Measurements from ENCODE around the gene GLT8D1.
"Not testable (repeated sequence)": the region's sequence is repeated elsewhere in the genome, so short reads cannot be mapped to it uniquely, and the experiment has no call there.

GLT8D1 gene

GRCh38 chr3:52705688-52706686 is at the start of gene GLT8D1, which contains the start of gene SPCS1:
TSS of gene GLT8D1 (minus strand) at chr3:52705791. CDS start at chr3:52700460, 5,331 bp downstream.
TSS of gene SPCS1 (plus strand) at chr3:52706106. CDS start at chr3:52706247, 141 bp downstream.
- intact Hi-C loops (cut with DNase I) = no loop called here

DNA sequence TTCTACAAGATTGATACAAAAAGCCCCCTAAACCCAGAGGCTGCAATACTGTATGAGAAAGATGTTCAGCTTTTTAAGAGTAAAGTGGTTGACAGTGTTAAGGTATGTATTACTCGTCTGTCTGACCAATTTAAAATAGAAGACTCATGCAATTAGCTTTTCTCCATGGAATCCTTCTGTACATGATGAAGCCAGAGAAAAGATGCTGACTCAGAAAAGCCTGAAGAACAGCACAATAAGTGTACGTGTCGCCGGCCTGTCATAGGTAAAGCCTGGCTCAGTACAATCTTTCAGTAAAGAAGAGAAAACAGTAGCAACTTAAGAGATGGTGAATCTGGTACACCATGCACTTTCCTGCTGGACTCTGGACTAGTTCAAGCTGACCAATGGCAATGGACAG is 48.8 kb upstream of the GLT8D1 start:
- DNase-seq = no peak
- intact Hi-C loops (cut with DNase I) = no loop called here

More at GRCh38 chr3:52705688-52706686, at the start of gene GLT8D1, which contains the start of gene SPCS1:
- DNase-seq = peak; percentile 74 to 95 (median 90)

DNA sequence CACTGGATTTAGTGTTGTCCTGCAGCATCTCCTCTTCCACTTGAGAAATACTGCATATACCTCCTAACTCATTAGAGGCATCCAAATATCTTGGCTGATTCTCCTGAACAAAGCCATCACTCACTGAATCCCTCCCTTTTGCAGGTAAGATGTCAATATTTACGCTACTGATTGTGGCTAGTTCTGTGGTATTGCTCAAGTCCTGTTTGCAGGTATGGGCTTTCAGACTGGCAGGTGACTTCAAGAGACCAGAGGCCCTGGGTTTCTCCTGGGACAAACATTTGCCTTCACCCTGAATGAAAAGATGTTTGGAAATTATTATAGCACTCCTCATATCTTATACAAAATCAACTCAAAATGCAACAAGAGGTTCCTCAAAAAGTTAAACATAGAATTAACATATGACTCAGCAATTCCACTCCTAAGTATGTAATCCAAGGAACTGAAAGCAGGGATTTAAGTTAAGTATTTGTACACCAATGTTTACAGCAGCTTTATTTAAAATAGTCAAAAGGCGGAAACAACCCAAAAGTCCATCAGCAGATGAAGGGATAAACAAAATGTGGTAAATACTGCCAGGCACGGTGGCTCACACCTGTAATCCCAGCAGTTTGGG is 46.6 kb upstream of the GLT8D1 start:
- DNase-seq = no peak
- intact Hi-C loops (cut with DNase I) = no loop called here

DNA sequence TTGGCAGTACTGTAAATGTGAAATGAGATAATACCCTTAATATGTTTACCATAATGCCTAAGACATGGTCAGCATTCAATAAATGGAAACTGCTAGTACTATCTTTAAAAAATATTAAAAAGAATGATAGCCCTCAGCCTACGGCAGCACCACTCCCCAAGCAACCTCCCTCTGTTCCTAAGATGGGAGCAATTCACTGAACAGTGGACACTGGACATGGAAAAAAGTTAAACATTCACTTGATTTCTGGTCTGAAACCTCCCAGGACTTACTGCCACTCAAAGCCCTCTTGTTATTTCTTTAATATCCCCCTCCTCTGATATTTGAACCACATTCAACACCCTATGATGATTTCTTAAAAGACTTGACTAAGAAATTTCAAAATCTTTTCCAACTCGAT is 38.1 kb upstream of the GLT8D1 start:
- intact Hi-C loops (cut with DNase I) = no loop called here
- no peak for DNase-seq

- intact Hi-C loops (cut with DNase I) = no loop called here
- no peak for DNase-seq
These were observed 37.6 kb upstream of the GLT8D1 start for GRCh38 chr3:52743152-52743551.

DNA sequence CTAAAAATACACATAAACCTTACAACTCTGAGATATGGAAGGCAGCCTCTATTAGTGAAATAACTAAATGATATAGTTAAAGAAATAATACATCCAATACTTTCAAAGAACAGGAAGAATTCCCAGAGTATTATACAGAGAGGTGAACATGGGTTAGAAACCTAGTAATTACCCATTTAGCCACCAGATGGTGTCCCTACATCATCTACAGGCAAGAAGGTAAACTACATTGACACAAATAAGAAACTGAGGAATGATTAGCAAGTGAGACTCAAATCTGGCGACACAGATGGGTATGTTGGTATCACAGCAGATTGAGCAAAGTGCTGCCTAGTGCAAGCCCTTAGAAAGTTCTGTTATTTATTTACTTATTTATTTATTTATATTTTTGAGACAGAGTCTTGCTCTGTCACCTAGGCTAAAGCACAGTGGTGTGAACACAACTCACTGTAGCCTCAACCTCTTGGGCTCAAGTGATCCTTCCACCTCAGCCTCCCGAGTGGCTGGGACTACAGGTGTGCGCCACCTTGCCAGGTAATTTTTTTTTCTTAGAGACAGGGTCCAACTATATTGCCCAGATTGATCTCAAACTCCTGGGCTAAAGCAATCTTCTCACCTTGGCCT is 36.9 kb upstream of the GLT8D1 start:
- intact Hi-C loops (cut with DNase I) = no loop called here

GRCh38 chr3:52739730-52740129 is 34.1 kb upstream of the GLT8D1 start:
- intact Hi-C loops (cut with DNase I) = no loop called here
- no peak for DNase-seq

More for the DNA sequence above, 36.9 kb upstream of the GLT8D1 start:
- DNase-seq = no peak

GRCh38 chr3:52733256-52733891 is 27.8 kb upstream of the GLT8D1 start:
- no peak for DNase-seq
- intact Hi-C loops (cut with DNase I) = no loop called here

GRCh38 chr3:52731590-52731989 is 26.0 kb upstream of the GLT8D1 start:
- intact Hi-C loops (cut with DNase I) = no loop called here
- DNase-seq = no peak

- DNase-seq = no peak
- intact Hi-C loops (cut with DNase I) = no loop called here
These were observed 25.1 kb upstream of the GLT8D1 start for GRCh38 chr3:52730681-52731080.

DNA sequence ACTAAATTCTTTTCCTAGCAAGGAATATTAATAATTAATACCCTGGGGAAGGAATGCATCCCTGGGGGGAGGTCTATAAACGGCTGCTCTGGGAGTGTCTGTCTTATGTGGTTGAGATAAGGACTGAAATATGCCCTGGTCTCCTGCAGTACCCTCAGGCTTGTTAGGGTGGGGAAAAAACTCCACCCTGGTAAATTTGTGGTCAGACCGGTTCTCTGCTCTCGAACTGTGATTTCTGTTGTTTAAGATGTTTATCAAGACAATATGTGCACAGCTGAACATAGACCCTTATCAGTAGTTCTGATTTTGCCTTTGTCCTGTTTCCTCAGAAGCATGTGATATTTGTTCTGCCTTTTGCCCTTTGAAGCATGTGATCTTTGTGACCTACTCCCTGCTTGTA is 23.2 kb upstream of the GLT8D1 start:
- DNase-seq; intact Hi-C loops (cut with DNase I): not testable (repeated sequence)

GRCh38 chr3:52724511-52724910 is 18.9 kb upstream of the GLT8D1 start:
- intact Hi-C loops (cut with DNase I) = no loop called here
- DNase-seq = peak in 1 of 42 donors; percentile 13

DNA sequence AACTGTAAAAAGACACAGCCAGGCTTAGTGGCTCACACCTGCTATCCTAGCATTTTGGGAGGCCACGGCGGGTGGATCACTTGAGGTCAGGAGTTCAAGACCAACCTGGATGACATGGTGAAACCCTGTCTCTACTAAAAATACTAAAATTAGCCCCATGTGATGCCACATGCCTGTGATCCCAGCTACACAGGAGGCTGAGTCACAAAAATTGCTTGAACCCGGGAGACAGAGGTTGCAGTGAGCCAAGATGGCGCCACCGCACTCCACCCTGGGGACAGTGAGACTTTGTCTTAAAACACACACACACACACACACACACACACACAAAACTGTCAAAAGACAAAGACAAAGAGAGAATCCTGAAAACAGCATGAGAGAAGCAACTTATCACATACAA is 18.3 kb upstream of the GLT8D1 start:
- intact Hi-C loops (cut with DNase I) = no loop called here
- no peak for DNase-seq

DNA sequence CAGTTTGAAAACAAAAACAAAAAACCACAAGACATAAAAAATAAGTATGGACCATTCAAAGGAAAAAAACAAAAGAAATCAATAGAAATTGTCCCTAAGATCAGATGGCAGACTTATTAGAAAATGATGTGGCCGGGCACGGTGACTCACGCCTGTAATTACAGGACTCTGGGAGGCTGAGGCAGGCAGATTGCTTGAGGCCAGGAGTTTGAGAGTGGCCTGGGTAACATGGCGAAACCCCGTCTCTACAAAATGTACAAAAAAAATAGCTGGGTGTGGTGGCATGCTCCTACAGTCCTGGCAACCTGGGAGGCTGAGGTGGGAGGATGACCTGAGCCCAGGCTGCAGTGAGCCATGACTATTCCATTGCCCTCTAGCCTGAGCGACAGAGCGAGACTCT is 16.9 kb upstream of the GLT8D1 start:
- intact Hi-C loops (cut with DNase I) = no loop called here
- no peak for DNase-seq

- intact Hi-C loops (cut with DNase I) = no loop called here
- no peak for DNase-seq
These were observed 16.1 kb upstream of the GLT8D1 start for GRCh38 chr3:52721730-52722008.

DNA sequence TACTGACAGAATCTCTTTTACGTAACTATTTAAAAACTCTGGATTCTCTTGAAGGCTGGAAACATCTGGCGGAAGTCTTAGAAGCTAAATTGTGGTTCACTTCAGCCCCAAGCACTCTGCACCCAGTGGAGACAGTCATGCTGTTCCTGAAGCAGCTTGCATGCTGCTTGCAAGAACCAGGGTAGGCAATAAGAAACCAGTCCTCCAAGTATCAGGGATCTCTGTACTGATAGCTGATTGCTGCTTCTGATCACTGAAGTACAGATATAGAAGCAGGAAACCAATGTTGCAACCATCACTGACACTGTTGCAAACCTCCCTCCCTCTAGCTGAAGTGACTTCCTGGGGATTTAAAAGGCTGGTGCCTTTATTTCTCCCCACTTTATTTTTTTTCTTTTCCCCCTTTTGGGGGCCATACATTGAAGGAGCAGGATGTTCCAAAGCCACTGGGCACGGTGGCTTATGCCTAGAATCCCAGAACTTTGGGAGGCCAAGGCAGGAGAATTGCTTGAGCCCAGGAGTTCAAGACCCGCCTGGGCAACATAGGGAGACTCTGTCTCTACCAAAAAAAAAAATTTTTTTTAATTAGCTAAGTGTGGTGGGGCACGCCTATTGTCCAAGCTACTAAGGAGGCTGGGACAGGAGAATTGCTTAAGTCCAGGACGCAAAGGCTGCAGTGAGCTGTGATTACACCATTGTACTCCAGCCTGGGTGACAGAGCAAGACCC is 15.6 kb upstream of the GLT8D1 start:
- peak in 6 of 42 donors; percentile 21 to 49 (median 26) for DNase-seq
- intact Hi-C loops (cut with DNase I) = no loop called here

GRCh38 chr3:52719618-52720017 is 14.0 kb upstream of the GLT8D1 start:
- no peak for DNase-seq

DNA sequence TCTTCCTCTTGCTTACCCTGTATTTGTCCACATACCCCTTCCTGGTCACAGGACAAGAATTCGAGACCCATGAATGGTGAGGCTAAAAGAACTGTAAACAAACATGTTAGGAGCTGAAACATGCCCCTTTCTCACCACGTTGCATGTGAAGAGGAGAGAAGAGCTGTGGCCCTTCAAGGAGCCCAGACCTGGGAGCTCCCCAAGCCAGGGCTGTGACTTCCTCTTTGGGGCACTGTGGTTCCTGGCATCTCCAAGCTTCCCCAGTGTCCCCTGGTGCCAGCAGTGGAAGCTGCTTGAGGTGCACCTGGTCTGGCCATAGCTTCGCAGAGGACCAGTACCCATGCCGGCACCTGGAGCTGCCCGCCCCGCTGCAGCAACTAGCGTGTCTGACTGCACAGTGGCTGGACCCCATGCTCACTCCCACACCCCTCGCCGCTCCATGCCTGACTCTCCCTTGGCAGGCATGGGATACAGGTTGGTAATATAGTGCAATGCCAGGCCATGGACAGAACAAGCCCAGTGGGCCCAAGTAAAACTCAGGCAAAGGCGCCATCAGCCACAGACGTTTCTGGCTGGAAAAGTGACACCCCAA is 10.2 kb upstream of the GLT8D1 start:
- intact Hi-C loops (cut with DNase I) = no loop called here

More at GRCh38 chr3:52719618-52720017, 14.0 kb upstream of the GLT8D1 start:
- intact Hi-C loops (cut with DNase I) = no loop called here

More for the DNA sequence above, 10.2 kb upstream of the GLT8D1 start:
- peak in 2 of 42 donors; percentile 4 to 31 for DNase-seq

Measured in head of caudate nucleus (tissue), 42 donors.